ENCODE data around the gene DDN. TPM values are rescaled to one million over a fixed set of nuclear protein-coding genes. Genes with fewer than 3 reads are reported as not detected.

Gene DDN
- total RNA-seq, 1 experiment from 2014 or later, result 0.17 TPM

GRCh38 chr12:48979602-48980388 is 19.4 kb downstream of the DDN start:
- H3K9me2 ChIP-seq (ENCODE audit: insufficient read depth), result no peaks in the 10 kb centered on the region
- no peaks in the 10 kb centered on the region for H3K36me3 ChIP-seq (ENCODE audit: low read depth)
- TF ChIP-seq EZH2 (IDR thresholded peaks at IDR 0.05; ENCODE audit: low read depth) (no peak), CTCF (conservative IDR thresholded peaks at IDR 0.05) (no peak)
- intact Hi-C loops (cut with micrococcal nuclease; ENCODE audit: unreplicated experiment), result loop anchor here (5.0 kb wide), 1 partner anchor 127 kb away; the partner anchor contains the start of gene DDX23
- no peaks in the 10 kb centered on the region for H3K9me3 ChIP-seq (ENCODE audit: insufficient read depth, low read depth)
- H3K4me2 ChIP-seq, result peak overlapping the region; percentile 75
- peak overlapping the region; percentile 31; the same call in 1 of the 2 replicates for H3K4me3 ChIP-seq
- ChIA-PET POLR2A (ENCODE audit: unreplicated experiment) (interaction anchor here (0.5 kb wide), 1 partner anchor 128 kb away, joined by 10 read pairs; the partner anchor contains the start of gene DDX23), CTCF (interaction anchor here (0.6 to 1.0 kb wide), 2 partner anchors 17 to 64 kb away, joined by 3 to 4 read pairs; no protein-coding TSS in a partner anchor)
- BruUV-seq (replicated peaks), result no TSS peak
- no peaks in the 10 kb centered on the region for H3K4me1 ChIP-seq (replicated peaks; ENCODE audit: insufficient read depth)
- no peak for DNase-seq
- H3K27ac ChIP-seq, result no peak overlapping the region
- H3K27me3 ChIP-seq (ENCODE audit: insufficient read depth, low read depth), result peaks cover 54% of the 10 kb centered on the region
- H3K79me2 ChIP-seq (ENCODE audit: low read depth), result no peaks in the 10 kb centered on the region
- H2AFZ ChIP-seq, result no peak overlapping the region
- no peaks in the 10 kb centered on the region for H3F3A ChIP-seq (ENCODE audit: insufficient read depth, low read depth)
- no peaks in the 10 kb centered on the region; the same call in 1 of the 2 replicates for H4K20me1 ChIP-seq (ENCODE audit: insufficient read depth)

GRCh38 chr12:48978741-48979601 is 20.2 kb downstream of the DDN start:
- no peaks in the 10 kb centered on the region for H3K4me1 ChIP-seq (replicated peaks; ENCODE audit: insufficient read depth)
- H3K9me3 ChIP-seq (ENCODE audit: insufficient read depth, low read depth), result no peaks in the 10 kb centered on the region
- no peaks in the 10 kb centered on the region for H3K36me3 ChIP-seq (ENCODE audit: low read depth)
- peaks cover 46% of the 10 kb centered on the region for H3K27me3 ChIP-seq (ENCODE audit: insufficient read depth, low read depth)
- peak overlapping the region; percentile 75 for H3K4me2 ChIP-seq
- no peaks in the 10 kb centered on the region for H3F3A ChIP-seq (ENCODE audit: insufficient read depth, low read depth)
- H3K9me2 ChIP-seq (ENCODE audit: insufficient read depth), result no peaks in the 10 kb centered on the region
- DNase-seq, result no peak
- POLR2A ChIA-PET (ENCODE audit: unreplicated experiment), result no interaction called here
- no peak overlapping the region for H2AFZ ChIP-seq
- TF ChIP-seq EZH2 (IDR thresholded peaks at IDR 0.05; ENCODE audit: low read depth), result 0 out of 2 replicates have a peak, but pooled peaks have one; percentile 11
- no peak for TF ChIP-seq CTCF (conservative IDR thresholded peaks at IDR 0.05)
- CTCF ChIA-PET, result interaction anchor here (0.5 to 1.6 kb wide), 4 partner anchors 9 to 64 kb away, joined by 3 to 4 read pairs (median 4); no protein-coding TSS in a partner anchor
- H3K79me2 ChIP-seq (ENCODE audit: low read depth), result no peaks in the 10 kb centered on the region
- H3K4me3 ChIP-seq, result peak overlapping the region; percentile 31; the same call in 1 of the 2 replicates
- no TSS peak for BruUV-seq (replicated peaks)
- H3K27ac ChIP-seq, result no peak overlapping the region
- H4K20me1 ChIP-seq (ENCODE audit: insufficient read depth), result no peaks in the 10 kb centered on the region; the same call in 1 of the 2 replicates
- intact Hi-C loops (cut with micrococcal nuclease; ENCODE audit: unreplicated experiment), result loop anchor here (5.0 kb wide), 1 partner anchor 127 kb away; the partner anchor contains the start of gene DDX23

GRCh38 chr12:48978291-48978740 is 20.9 kb downstream of the DDN start, which contains the start of gene WNT1:
Gene WNT1 (plus strand): TSS chr12:48978322. CDS start chr12:48978651, 329 bp downstream.
- Histone ChIP-seq H3K36me3 (ENCODE audit: low read depth) (no peaks in the 10 kb centered on the region), H3F3A (ENCODE audit: insufficient read depth, low read depth) (no peaks in the 10 kb centered on the region), H3K4me1 (replicated peaks; ENCODE audit: insufficient read depth) (no peaks in the 10 kb centered on the region), H3K27me3 (ENCODE audit: insufficient read depth, low read depth) (peaks cover 41% of the 10 kb centered on the region), H4K20me1 (ENCODE audit: insufficient read depth) (no peaks in the 10 kb centered on the region; the same call in 1 of the 2 replicates), H3K27ac (no peak within 1 kb of the TSS), H3K79me2 (ENCODE audit: low read depth) (no peaks in the 10 kb centered on the region), H3K4me2 (peak within 1 kb of the TSS; percentile 75), H3K9me3 (ENCODE audit: insufficient read depth, low read depth) (no peaks in the 10 kb centered on the region), H3K9me2 (ENCODE audit: insufficient read depth) (no peaks in the 10 kb centered on the region), H3K4me3 (no peak within 1 kb of the TSS), H2AFZ (no peak within 1 kb of the TSS)
- POLR2A ChIA-PET (ENCODE audit: unreplicated experiment), result no interaction called here
- intact Hi-C loops (cut with micrococcal nuclease; ENCODE audit: unreplicated experiment), result loop anchor here (5.0 kb wide), 1 partner anchor 126 kb away; the partner anchor contains the start of gene DDX23
- no TSS peak for BruUV-seq (replicated peaks)
- CTCF ChIA-PET, result interaction anchor here (0.7 to 1.6 kb wide), 3 partner anchors 10 to 316 kb away, joined by 3 to 4 read pairs (median 3); no protein-coding TSS in a partner anchor
- TF ChIP-seq EZH2 (IDR thresholded peaks at IDR 0.05; ENCODE audit: low read depth), result no peak
- DNase-seq, result no peak

Measured in PC-9 (cell line).